ENCODE measurements around the gene COP1.

Gene COP1

DNA sequence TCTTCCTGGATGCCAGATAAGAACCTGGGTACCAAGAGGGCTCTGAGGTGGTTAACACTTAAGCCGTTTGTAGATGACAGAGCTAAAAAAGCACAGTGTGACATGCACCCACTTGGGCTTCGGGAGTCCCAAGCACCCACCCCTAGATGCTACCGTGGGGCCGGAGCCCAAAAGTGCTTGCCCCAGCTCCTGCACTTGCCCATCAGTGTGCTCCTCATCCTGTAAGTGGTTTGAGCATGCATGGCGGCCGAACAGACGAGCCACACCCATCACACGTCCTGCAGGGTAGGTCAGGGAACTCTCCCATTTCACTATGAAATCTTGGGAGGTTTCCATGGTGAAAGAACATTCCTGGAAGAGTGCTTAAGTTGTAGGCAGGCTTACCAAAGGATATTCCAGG is 304.8 kb downstream of the COP1 start:
- no peaks in the 10 kb centered on the region for H3K79me2 ChIP-seq (ENCODE audit: control insufficient read depth, insufficient read depth, low read length, poor library complexity)
- H3K4me2 ChIP-seq (ENCODE audit: low read length): no peak overlapping the region
- no peak overlapping the region for H4K8ac ChIP-seq (ENCODE audit: low read depth, low read length)
- H3K14ac ChIP-seq (ENCODE audit: low read length): no peak overlapping the region
- H2BK120ac ChIP-seq (ENCODE audit: insufficient read depth, low read length, poor library complexity): no peak overlapping the region
- peaks cover 4 to 6% of the 10 kb centered on the region in 2 experiments for H3K36me3 ChIP-seq (ENCODE audit: control insufficient read depth in 1 of 2, insufficient read depth in 2 of 2, low read length in 2 of 2)
- no peak overlapping the region for H4K12ac ChIP-seq (ENCODE audit: low read depth, low read length)
- no peak overlapping the region for H4K91ac ChIP-seq (ENCODE audit: low read depth, low read length)
- H3K79me1 ChIP-seq (ENCODE audit: low read length): no peaks in the 10 kb centered on the region
- H3K18ac ChIP-seq (ENCODE audit: low read length): no peak overlapping the region
- no peak overlapping the region for H2AFZ ChIP-seq (ENCODE audit: insufficient read depth, low read length, poor library complexity)
- no peaks in the 10 kb centered on the region for H3K4me1 ChIP-seq (ENCODE audit: control insufficient read depth in 1 of 2, insufficient read depth in 2 of 2, low read length in 2 of 2)
- H3K9ac ChIP-seq (ENCODE audit: low read length): no peak overlapping the region
- H3K27ac ChIP-seq (ENCODE audit: low read depth, low read length): no peak overlapping the region
- H3K23ac ChIP-seq (ENCODE audit: low read length): no peak overlapping the region
- H3K9me3 ChIP-seq (ENCODE audit: insufficient read depth, low read depth, low read length): peaks cover 2% of the 10 kb centered on the region
- H2BK12ac ChIP-seq (ENCODE audit: low read length): no peak overlapping the region
- no peaks in the 10 kb centered on the region for H3K27me3 ChIP-seq (ENCODE audit: insufficient read depth, low read length)
- no peak overlapping the region for H3K4me3 ChIP-seq (ENCODE audit: low read depth, low read length)
- no CpG with 5 or more reads among the region's 8 CpGs for WGBS (ENCODE audit: extremely low coverage, insufficient coverage, insufficient read length)
- H2BK5ac ChIP-seq (ENCODE audit: low read depth, low read length, poor library complexity): no peak overlapping the region
- no peak for DNase-seq
- H2AK5ac ChIP-seq (ENCODE audit: low read length): no peak overlapping the region
- H3K4ac ChIP-seq (ENCODE audit: low read depth, low read length): no peak overlapping the region

DNA sequence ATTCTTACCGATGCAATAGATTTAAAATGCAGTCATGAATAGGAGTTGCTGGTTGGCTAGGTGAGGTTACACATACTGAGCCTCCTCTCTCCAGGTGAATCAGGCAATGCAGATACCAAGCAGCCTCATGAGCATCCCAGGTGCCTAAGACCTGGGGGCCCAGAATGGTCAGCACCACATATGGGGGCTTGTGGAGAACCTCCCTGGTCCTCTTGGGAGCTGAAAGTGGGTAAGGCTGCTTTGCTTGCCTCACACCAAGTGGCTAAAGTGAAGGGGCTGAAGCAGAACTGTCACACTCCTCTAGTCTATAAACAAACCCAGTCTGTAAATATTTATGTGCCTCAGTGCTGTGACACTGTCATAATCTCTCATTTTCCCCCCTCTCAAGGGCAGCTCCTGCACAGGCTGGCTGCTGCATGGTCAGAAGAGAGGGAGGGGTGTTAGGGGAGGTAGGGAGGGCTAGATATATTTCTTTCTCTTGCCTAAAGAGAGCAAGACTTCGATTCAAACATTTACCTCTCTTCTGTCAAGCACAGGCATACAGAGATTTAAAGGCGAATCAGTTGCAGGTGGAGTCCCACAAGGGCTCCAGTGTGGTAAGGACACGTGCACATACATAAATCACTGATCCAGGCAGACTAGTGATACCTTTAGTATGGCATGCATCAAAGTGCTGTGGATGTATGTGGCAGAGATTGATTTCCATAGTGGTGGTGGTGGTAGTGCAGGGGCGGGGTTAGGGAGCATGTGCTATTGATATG is 305.8 kb downstream of the COP1 start:
- Histone ChIP-seq H3K36me3 (ENCODE audit: control insufficient read depth in 1 of 2, insufficient read depth in 2 of 2, low read length in 2 of 2) (peaks cover 2 to 6% of the 10 kb centered on the region in 2 experiments), H3K27ac (ENCODE audit: low read depth, low read length) (no peak overlapping the region), H3K23ac (ENCODE audit: low read length) (no peak overlapping the region), H3K27me3 (ENCODE audit: insufficient read depth, low read length) (no peaks in the 10 kb centered on the region), H4K12ac (ENCODE audit: low read depth, low read length) (no peak overlapping the region), H3K9ac (ENCODE audit: low read length) (no peak overlapping the region), H2AK5ac (ENCODE audit: low read length) (no peak overlapping the region), H3K4me2 (ENCODE audit: low read length) (no peak overlapping the region), H3K14ac (ENCODE audit: low read length) (no peak overlapping the region), H2BK12ac (ENCODE audit: low read length) (no peak overlapping the region), H4K91ac (ENCODE audit: low read depth, low read length) (no peak overlapping the region), H2AFZ (ENCODE audit: insufficient read depth, low read length, poor library complexity) (no peak overlapping the region), H3K9me3 (ENCODE audit: insufficient read depth, low read depth, low read length) (peaks cover 2% of the 10 kb centered on the region), H3K4me3 (ENCODE audit: low read depth, low read length) (no peak overlapping the region), H3K79me2 (ENCODE audit: control insufficient read depth, insufficient read depth, low read length, poor library complexity) (no peaks in the 10 kb centered on the region), H2BK5ac (ENCODE audit: low read depth, low read length, poor library complexity) (no peak overlapping the region), H3K4ac (ENCODE audit: low read depth, low read length) (no peak overlapping the region), H4K8ac (ENCODE audit: low read depth, low read length) (no peak overlapping the region), H3K18ac (ENCODE audit: low read length) (no peak overlapping the region), H2BK120ac (ENCODE audit: insufficient read depth, low read length, poor library complexity) (no peak overlapping the region), H3K4me1 (ENCODE audit: control insufficient read depth in 1 of 2, insufficient read depth in 2 of 2, low read length in 2 of 2) (no peaks in the 10 kb centered on the region), H3K79me1 (ENCODE audit: low read length) (no peaks in the 10 kb centered on the region)
- DNase-seq: no peak
- no CpG with 5 or more reads among the region's 5 CpGs for WGBS (ENCODE audit: extremely low coverage, insufficient coverage, insufficient read length)

GRCh38 chr1:175900171-175900570 is 306.9 kb downstream of the COP1 start:
- Histone ChIP-seq H2BK12ac (ENCODE audit: low read length) (no peak overlapping the region), H2BK5ac (ENCODE audit: low read depth, low read length, poor library complexity) (no peak overlapping the region), H3K4ac (ENCODE audit: low read depth, low read length) (no peak overlapping the region), H2BK120ac (ENCODE audit: insufficient read depth, low read length, poor library complexity) (no peak overlapping the region), H3K4me2 (ENCODE audit: low read length) (no peak overlapping the region), H3K79me2 (ENCODE audit: control insufficient read depth, insufficient read depth, low read length, poor library complexity) (no peaks in the 10 kb centered on the region), H4K8ac (ENCODE audit: low read depth, low read length) (no peak overlapping the region), H3K27ac (ENCODE audit: low read depth, low read length) (no peak overlapping the region), H3K14ac (ENCODE audit: low read length) (no peak overlapping the region), H3K27me3 (ENCODE audit: insufficient read depth, low read length) (no peaks in the 10 kb centered on the region), H3K79me1 (ENCODE audit: low read length) (no peaks in the 10 kb centered on the region), H4K12ac (ENCODE audit: low read depth, low read length) (no peak overlapping the region), H2AK5ac (ENCODE audit: low read length) (no peak overlapping the region), H3K23ac (ENCODE audit: low read length) (no peak overlapping the region), H3K9ac (ENCODE audit: low read length) (no peak overlapping the region), H2AFZ (ENCODE audit: insufficient read depth, low read length, poor library complexity) (no peak overlapping the region), H3K4me1 (ENCODE audit: control insufficient read depth in 1 of 2, insufficient read depth in 2 of 2, low read length in 2 of 2) (no peaks in the 10 kb centered on the region), H3K18ac (ENCODE audit: low read length) (no peak overlapping the region), H4K91ac (ENCODE audit: low read depth, low read length) (no peak overlapping the region), H3K4me3 (ENCODE audit: low read depth, low read length) (no peak overlapping the region), H3K9me3 (ENCODE audit: insufficient read depth, low read depth, low read length) (peaks cover 2% of the 10 kb centered on the region), H3K36me3 (ENCODE audit: control insufficient read depth in 1 of 2, insufficient read depth in 2 of 2, low read length in 2 of 2) (peaks cover 2 to 6% of the 10 kb centered on the region in 2 experiments)
- DNase-seq: no peak
- WGBS (ENCODE audit: extremely low coverage, insufficient coverage, insufficient read length): no CpG with 5 or more reads among the region's 4 CpGs

DNA sequence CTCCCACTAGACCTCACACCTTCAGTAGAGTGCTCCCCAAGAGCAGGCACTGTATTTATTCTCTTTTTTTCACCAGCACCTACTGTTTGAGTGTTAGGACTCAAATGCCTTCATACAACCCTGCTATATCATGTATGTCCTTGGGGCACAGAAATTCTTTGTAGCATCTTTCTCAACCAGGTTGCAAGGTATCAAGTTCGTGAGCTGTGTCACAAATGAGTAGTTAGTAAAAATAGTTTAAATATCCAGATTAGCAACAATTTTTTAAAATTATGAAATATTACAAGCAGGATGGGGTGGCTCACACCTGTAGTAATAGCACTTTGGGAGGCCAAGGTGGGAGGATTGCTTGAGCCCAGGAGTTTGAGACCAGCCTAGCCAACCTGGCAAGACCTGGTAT is 311.1 kb downstream of the COP1 start:
- Histone ChIP-seq H3K4ac (ENCODE audit: low read depth, low read length) (no peak overlapping the region), H3K79me2 (ENCODE audit: control insufficient read depth, insufficient read depth, low read length, poor library complexity) (no peaks in the 10 kb centered on the region), H2BK12ac (ENCODE audit: low read length) (no peak overlapping the region), H3K4me1 (ENCODE audit: control insufficient read depth in 1 of 2, insufficient read depth in 2 of 2, low read length in 2 of 2) (no peaks in the 10 kb centered on the region), H4K12ac (ENCODE audit: low read depth, low read length) (no peak overlapping the region), H2AFZ (ENCODE audit: insufficient read depth, low read length, poor library complexity) (no peak overlapping the region), H3K9me3 (ENCODE audit: insufficient read depth, low read depth, low read length) (no peaks in the 10 kb centered on the region), H3K23ac (ENCODE audit: low read length) (no peak overlapping the region), H3K36me3 (ENCODE audit: control insufficient read depth in 1 of 2, insufficient read depth in 2 of 2, low read length in 2 of 2) (peaks cover 0 to 4% of the 10 kb centered on the region in 2 experiments), H3K27me3 (ENCODE audit: insufficient read depth, low read length) (no peaks in the 10 kb centered on the region), H3K9ac (ENCODE audit: low read length) (no peak overlapping the region), H4K91ac (ENCODE audit: low read depth, low read length) (no peak overlapping the region), H3K27ac (ENCODE audit: low read depth, low read length) (no peak overlapping the region), H3K4me3 (ENCODE audit: low read depth, low read length) (no peak overlapping the region), H3K18ac (ENCODE audit: low read length) (no peak overlapping the region), H3K79me1 (ENCODE audit: low read length) (no peaks in the 10 kb centered on the region), H2AK5ac (ENCODE audit: low read length) (no peak overlapping the region), H4K8ac (ENCODE audit: low read depth, low read length) (no peak overlapping the region), H2BK5ac (ENCODE audit: low read depth, low read length, poor library complexity) (no peak overlapping the region), H2BK120ac (ENCODE audit: insufficient read depth, low read length, poor library complexity) (no peak overlapping the region), H3K4me2 (ENCODE audit: low read length) (no peak overlapping the region), H3K14ac (ENCODE audit: low read length) (no peak overlapping the region)
- DNase-seq: peak; percentile 61 to 88
- WGBS (ENCODE audit: extremely low coverage, insufficient coverage, insufficient read length): no CpG with 5 or more reads among the region's 1 CpG

All from trophoblast cell (in vitro differentiated cells and primary cell).